Measurements from ENCODE around the gene TTC1.
"Not testable (repeated sequence)": the region's sequence is repeated elsewhere in the genome, so short reads cannot be mapped to it uniquely, and the experiment has no call there.

The TTC1 gene

DNA sequence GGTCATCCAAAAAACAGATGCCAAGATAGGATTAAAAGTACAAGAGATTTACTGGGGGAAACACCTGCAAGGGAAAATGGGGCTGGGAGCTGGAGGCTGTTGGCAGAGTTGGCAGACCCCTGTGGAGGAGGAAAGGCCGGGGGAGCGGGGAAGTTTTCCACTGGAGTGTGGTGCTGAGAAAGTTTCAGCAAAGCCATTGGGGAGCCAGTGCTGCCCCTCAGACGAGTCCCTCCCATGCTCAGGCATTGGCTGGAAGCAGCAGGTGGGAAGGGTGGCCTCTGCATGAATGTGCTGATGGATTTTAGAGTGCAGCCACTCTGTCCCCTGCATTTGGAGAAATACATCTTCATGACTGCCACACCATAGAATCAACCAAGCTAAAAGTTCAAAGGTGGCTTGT lies 52.8 kb downstream of the TTC1 start:
- Histone ChIP-seq H3K4me1 (ENCODE audit: control insufficient read depth, insufficient read depth, low read length) (no peaks in the 10 kb centered on the region), H3K27me3 (ENCODE audit: control insufficient read depth, insufficient read depth, low read length) (no peaks in the 10 kb centered on the region), H3K27ac (ENCODE audit: low read length) (no peak overlapping the region), H3K36me3 (ENCODE audit: control insufficient read depth, insufficient read depth, low read length) (peaks cover 11% of the 10 kb centered on the region; the same call in 1 of the 2 replicates), H3K4me3 (ENCODE audit: low read length) (no peak overlapping the region), H3K9me3 (ENCODE audit: control insufficient read depth, insufficient read depth, low read length) (no peaks in the 10 kb centered on the region)
- no CpG with 5 or more reads among the region's 3 CpGs for WGBS (ENCODE audit: insufficient coverage, insufficient read length)
- no peak for DNase-seq (ENCODE audit: low read depth, low spot score)

DNA sequence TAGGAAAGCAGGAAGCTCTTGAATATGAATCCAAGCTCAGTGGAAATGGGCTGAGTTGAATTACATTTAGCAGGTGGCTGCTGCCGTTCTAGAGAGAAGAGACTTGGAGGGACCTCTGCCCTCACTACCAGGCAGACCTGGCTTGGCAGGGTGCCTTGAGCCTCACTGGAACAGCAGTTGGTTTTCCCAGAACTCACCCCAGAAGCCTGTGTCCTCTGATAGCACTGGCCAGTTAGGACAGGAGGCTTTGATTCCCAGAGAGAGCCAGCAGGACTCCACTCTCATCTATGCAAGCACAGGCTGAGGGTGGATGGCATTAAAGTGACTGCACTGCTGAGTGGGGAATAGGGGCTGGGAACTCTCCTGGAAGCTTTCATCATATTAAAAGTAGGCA lies 55.5 kb downstream of the TTC1 start:
- no peak overlapping the region for H3K4me3 ChIP-seq (ENCODE audit: low read length)
- peaks cover 11% of the 10 kb centered on the region; the same call in 1 of the 2 replicates for H3K36me3 ChIP-seq (ENCODE audit: control insufficient read depth, insufficient read depth, low read length)
- no peaks in the 10 kb centered on the region for H3K27me3 ChIP-seq (ENCODE audit: control insufficient read depth, insufficient read depth, low read length)
- no peak for DNase-seq (ENCODE audit: low read depth, low spot score)
- no peaks in the 10 kb centered on the region for H3K9me3 ChIP-seq (ENCODE audit: control insufficient read depth, insufficient read depth, low read length)
- no CpG with 5 or more reads among the region's 1 CpG for WGBS (ENCODE audit: insufficient coverage, insufficient read length)
- H3K4me1 ChIP-seq (ENCODE audit: control insufficient read depth, insufficient read depth, low read length) = no peaks in the 10 kb centered on the region
- no peak overlapping the region for H3K27ac ChIP-seq (ENCODE audit: low read length)

DNA sequence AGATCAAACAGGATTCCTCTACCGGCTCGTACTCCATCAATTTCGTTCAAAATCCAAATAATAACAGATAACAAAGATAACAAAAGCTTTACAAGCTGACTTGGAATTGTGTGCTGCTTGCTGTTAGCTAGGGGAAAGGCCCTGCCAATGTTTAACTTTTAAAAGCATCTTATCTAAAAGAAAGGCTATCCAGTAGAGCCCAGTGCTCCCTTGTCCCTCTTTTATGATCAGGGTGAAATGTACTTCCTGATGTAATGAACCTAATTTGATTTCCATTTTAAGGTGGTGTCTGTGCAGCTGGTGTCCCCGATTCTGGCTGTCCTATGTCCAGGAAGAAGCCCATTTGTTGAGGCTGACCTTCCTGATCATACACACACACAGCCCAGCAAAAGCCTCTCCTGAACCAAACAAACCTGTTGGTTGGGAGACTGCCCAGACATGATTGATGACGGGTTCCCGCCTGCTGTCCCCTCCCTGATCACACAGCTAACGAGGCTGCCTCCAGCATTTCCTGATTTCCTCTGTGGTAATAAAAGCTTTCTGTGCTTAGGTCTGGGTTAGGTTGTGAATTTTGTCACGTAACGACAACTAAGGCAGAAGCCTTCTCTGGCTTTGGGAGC lies 56.2 kb downstream of the TTC1 start:
- H3K9me3 ChIP-seq (ENCODE audit: control insufficient read depth, insufficient read depth, low read length) = no peaks in the 10 kb centered on the region
- no peak overlapping the region for H3K27ac ChIP-seq (ENCODE audit: low read length)
- H3K4me3 ChIP-seq (ENCODE audit: low read length) = no peak overlapping the region
- peaks cover 9% of the 10 kb centered on the region; the same call in 1 of the 2 replicates for H3K36me3 ChIP-seq (ENCODE audit: control insufficient read depth, insufficient read depth, low read length)
- 100% methylated on average over 3 of the region's 9 CpGs for WGBS (ENCODE audit: insufficient coverage, insufficient read length)
- H3K27me3 ChIP-seq (ENCODE audit: control insufficient read depth, insufficient read depth, low read length) = no peaks in the 10 kb centered on the region
- DNase-seq (ENCODE audit: low read depth, low spot score) = no peak
- no peaks in the 10 kb centered on the region for H3K4me1 ChIP-seq (ENCODE audit: control insufficient read depth, insufficient read depth, low read length)

DNA sequence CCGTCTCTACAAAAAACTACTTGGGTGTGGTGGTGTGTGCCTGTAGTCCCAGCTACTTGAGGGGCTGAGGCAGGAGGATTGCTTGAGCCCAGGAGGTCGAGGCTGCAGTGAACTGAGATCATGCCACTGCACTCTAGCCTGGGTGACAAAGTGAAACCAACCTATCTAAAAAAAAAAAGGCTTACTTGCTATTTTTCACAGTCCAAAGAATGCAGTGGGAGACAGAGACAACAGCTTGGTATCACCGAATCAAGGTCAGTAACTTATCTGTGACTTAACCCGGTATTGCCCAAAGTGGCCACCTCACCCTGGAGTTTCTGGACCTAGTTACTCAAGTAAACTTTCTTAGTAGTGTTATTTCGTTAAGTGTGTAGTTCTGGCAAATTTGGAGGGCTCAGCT lies 60.2 kb downstream of the TTC1 start:
- H3K27me3 ChIP-seq (ENCODE audit: control insufficient read depth, insufficient read depth, low read length); H3K4me1 ChIP-seq (ENCODE audit: control insufficient read depth, insufficient read depth, low read length); H3K4me3 ChIP-seq (ENCODE audit: low read length); H3K36me3 ChIP-seq (ENCODE audit: control insufficient read depth, insufficient read depth, low read length); H3K27ac ChIP-seq (ENCODE audit: low read length); DNase-seq (ENCODE audit: low read depth, low spot score); H3K9me3 ChIP-seq (ENCODE audit: control insufficient read depth, insufficient read depth, low read length): not testable (repeated sequence)
- WGBS (ENCODE audit: insufficient coverage, insufficient read length) = no CpG with 5 or more reads among the region's 5 CpGs

DNA sequence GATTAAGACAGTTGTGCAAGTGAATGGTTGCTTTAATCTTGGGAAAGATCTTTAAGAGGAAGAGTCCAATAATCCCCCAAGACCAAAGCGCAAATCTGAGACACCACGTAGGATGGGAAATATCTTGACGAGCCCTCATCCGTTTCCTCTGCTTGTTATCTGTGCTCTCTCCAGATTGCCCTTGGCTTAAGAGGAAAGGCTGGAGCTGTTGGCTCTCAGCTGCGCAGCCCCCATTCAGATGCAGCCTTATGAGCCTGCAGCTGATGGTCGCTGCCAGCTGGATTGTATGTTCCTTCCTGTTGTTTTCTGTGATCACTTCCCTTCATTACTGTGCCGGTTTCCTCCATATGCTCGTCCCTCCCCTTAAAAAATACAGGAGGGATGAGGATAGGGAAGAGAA lies 62.6 kb downstream of the TTC1 start:
- DNase-seq (ENCODE audit: low read depth, low spot score) = no peak
- H3K27me3 ChIP-seq (ENCODE audit: control insufficient read depth, insufficient read depth, low read length) = no peaks in the 10 kb centered on the region
- WGBS (ENCODE audit: insufficient coverage, insufficient read length) = no CpG with 5 or more reads among the region's 8 CpGs
- H3K27ac ChIP-seq (ENCODE audit: low read length) = no peak overlapping the region
- H3K4me3 ChIP-seq (ENCODE audit: low read length) = no peak overlapping the region; the same call in 1 of the 2 replicates
- no peaks in the 10 kb centered on the region for H3K9me3 ChIP-seq (ENCODE audit: control insufficient read depth, insufficient read depth, low read length)
- H3K36me3 ChIP-seq (ENCODE audit: control insufficient read depth, insufficient read depth, low read length) = no peaks in the 10 kb centered on the region
- H3K4me1 ChIP-seq (ENCODE audit: control insufficient read depth, insufficient read depth, low read length) = no peaks in the 10 kb centered on the region

DNA sequence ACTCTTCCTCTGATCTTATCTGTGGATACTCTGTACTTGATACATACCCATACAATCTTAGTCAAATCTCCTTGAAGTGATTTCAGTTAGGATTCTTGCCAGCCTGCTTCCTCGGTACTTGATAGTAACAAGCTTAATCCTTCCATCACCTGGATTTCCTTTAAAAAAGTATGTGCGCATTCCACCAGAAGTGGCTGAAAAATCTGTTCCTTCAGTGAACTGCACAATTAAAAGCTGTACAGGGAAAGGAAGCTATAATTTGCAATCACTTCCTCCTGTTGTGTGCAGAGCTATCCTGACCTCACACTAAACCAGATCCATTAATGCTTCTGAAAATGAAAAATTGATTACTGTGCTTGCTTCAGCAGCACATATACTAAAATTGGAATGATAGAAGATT lies 63.0 kb downstream of the TTC1 start:
- Histone ChIP-seq H3K27ac (ENCODE audit: low read length) (no peak overlapping the region), H3K4me1 (ENCODE audit: control insufficient read depth, insufficient read depth, low read length) (no peaks in the 10 kb centered on the region), H3K9me3 (ENCODE audit: control insufficient read depth, insufficient read depth, low read length) (no peaks in the 10 kb centered on the region), H3K4me3 (ENCODE audit: low read length) (no peak overlapping the region), H3K27me3 (ENCODE audit: control insufficient read depth, insufficient read depth, low read length) (no peaks in the 10 kb centered on the region), H3K36me3 (ENCODE audit: control insufficient read depth, insufficient read depth, low read length) (no peaks in the 10 kb centered on the region)
- no peak for DNase-seq (ENCODE audit: low read depth, low spot score)
- WGBS (ENCODE audit: insufficient coverage, insufficient read length) = no CpG with 5 or more reads among the region's 2 CpGs

DNA sequence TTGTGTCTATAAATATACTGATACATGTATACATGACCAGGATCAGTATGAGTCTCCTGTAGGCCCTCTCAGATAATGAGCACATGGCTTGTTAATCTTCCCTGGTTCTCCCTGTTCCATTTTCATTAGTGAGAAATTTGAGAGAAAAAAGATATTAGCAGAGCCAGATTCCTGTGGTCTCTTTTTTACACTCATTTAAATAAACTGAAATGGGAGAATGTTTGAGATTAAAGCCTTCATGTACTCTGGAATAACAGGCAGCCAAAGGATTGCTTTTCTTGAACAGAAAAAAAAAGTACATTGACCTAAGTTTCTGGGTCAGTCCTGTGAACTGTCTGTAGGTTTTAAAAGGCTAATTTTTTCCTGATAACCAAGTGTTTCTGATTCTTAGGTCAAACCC lies 66.1 kb downstream of the TTC1 start:
- H3K9me3 ChIP-seq (ENCODE audit: control insufficient read depth, insufficient read depth, low read length) = no peaks in the 10 kb centered on the region
- DNase-seq (ENCODE audit: low read depth, low spot score) = no peak
- no peaks in the 10 kb centered on the region for H3K27me3 ChIP-seq (ENCODE audit: control insufficient read depth, insufficient read depth, low read length)
- no peaks in the 10 kb centered on the region for H3K4me1 ChIP-seq (ENCODE audit: control insufficient read depth, insufficient read depth, low read length)
- H3K4me3 ChIP-seq (ENCODE audit: low read length) = no peak overlapping the region
- H3K27ac ChIP-seq (ENCODE audit: low read length) = no peak overlapping the region
- no peaks in the 10 kb centered on the region for H3K36me3 ChIP-seq (ENCODE audit: control insufficient read depth, insufficient read depth, low read length)

DNA sequence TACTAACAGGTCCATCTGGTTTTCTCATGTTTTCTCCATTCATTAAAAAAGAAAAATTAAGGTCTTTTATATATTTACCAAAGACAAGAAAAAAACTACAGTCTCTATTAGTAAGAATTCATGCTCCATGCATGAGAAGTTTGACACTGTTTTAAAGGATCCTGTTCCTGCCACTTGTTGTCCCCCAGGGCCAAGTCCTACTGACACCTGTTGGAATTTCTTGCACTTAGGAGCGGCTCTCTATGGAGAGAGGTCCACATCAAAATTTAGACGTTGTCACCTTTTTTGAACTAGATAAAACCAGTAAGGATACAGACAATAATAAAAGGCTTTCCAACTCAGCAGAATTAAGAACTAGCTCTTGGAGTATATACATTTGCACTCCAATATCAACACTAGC lies 68.1 kb downstream of the TTC1 start:
- no CpG with 5 or more reads among the region's 2 CpGs for WGBS (ENCODE audit: insufficient coverage, insufficient read length)
- H3K27ac ChIP-seq (ENCODE audit: low read length) = no peak overlapping the region
- H3K4me1 ChIP-seq (ENCODE audit: control insufficient read depth, insufficient read depth, low read length) = peaks cover 1% of the 10 kb centered on the region; the same call in 1 of the 2 replicates
- no peaks in the 10 kb centered on the region for H3K9me3 ChIP-seq (ENCODE audit: control insufficient read depth, insufficient read depth, low read length)
- H3K36me3 ChIP-seq (ENCODE audit: control insufficient read depth, insufficient read depth, low read length) = no peaks in the 10 kb centered on the region
- no peak overlapping the region for H3K4me3 ChIP-seq (ENCODE audit: low read length)
- DNase-seq (ENCODE audit: low read depth, low spot score) = no peak
- no peaks in the 10 kb centered on the region for H3K27me3 ChIP-seq (ENCODE audit: control insufficient read depth, insufficient read depth, low read length)

DNA sequence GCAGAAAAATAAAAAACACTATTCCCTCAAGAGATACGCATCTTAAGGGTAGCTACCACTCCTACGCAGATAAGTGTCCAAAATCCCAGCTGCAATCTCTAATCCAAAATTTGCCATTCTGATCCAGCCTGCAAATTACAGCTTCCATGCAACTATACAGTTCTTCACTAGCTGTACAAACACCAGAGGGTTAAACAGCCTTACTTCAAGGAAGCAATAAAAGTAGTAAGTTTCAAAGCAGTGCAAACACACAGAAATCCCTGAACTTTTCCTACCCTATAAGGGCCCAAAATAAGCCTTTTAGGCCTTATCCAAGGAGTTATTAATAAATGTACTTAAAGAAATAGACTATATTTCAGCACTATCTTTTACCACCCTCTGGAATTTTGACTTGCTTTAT lies 70.8 kb downstream of the TTC1 start:
- H3K36me3 ChIP-seq (ENCODE audit: control insufficient read depth, insufficient read depth, low read length) = no peaks in the 10 kb centered on the region
- H3K9me3 ChIP-seq (ENCODE audit: control insufficient read depth, insufficient read depth, low read length) = no peaks in the 10 kb centered on the region
- H3K27me3 ChIP-seq (ENCODE audit: control insufficient read depth, insufficient read depth, low read length) = no peaks in the 10 kb centered on the region
- H3K27ac ChIP-seq (ENCODE audit: low read length) = no peak overlapping the region
- DNase-seq (ENCODE audit: low read depth, low spot score) = no peak
- WGBS (ENCODE audit: insufficient coverage, insufficient read length) = no CpG with 5 or more reads among the region's 2 CpGs
- H3K4me3 ChIP-seq (ENCODE audit: low read length) = no peak overlapping the region
- peaks cover 1% of the 10 kb centered on the region; the same call in 1 of the 2 replicates for H3K4me1 ChIP-seq (ENCODE audit: control insufficient read depth, insufficient read depth, low read length)

DNA sequence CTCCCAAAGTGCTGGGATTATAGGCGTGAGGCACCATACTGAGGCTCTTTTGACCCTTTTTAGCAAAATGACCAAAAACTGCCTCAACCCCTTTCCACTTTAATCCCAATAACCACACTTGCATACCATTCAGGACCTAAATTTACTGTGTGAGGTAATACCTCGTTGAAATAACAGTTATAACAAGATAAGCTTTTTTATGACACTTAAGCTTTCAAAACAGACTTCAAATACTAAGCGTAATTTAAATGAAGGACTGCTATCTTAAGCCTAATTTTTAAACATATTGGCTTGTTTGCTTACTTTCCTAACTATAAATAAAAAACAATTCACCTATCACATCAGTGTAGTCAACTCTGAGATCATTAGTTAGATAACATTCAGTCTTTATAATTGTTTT lies 72.6 kb downstream of the TTC1 start:
- Histone ChIP-seq H3K9me3 (ENCODE audit: control insufficient read depth, insufficient read depth, low read length) (no peaks in the 10 kb centered on the region), H3K27ac (ENCODE audit: low read length) (no peak overlapping the region)
- no CpG with 5 or more reads among the region's 3 CpGs for WGBS (ENCODE audit: insufficient coverage, insufficient read length)

More for the DNA sequence above, 72.6 kb downstream of the TTC1 start:
- Histone ChIP-seq H3K27me3 (ENCODE audit: control insufficient read depth, insufficient read depth, low read length) (no peaks in the 10 kb centered on the region), H3K36me3 (ENCODE audit: control insufficient read depth, insufficient read depth, low read length) (no peaks in the 10 kb centered on the region), H3K4me1 (ENCODE audit: control insufficient read depth, insufficient read depth, low read length) (peaks cover 1% of the 10 kb centered on the region; the same call in 1 of the 2 replicates), H3K4me3 (ENCODE audit: low read length) (no peak overlapping the region)
- no peak for DNase-seq (ENCODE audit: low read depth, low spot score)

Measured in iPS DF 6.9 (cell line).